GM18519 (cell line): ENCODE results near the gene PRPSAP1.

ENCODE experiments used
- ATAC-seq: cut with Tn5 transposase; IDR thresholded peaks from one replicate; pipeline ENCODE4 v1.9.1; 2021; ENCODE audit warnings: mild to moderate bottlenecking, moderate library complexity; ENCODE audit not compliant: unreplicated experiment, low FRiP score

PRPSAP1 gene

GRCh38 chr17:76279742-76280287 lies 73.9 kb downstream of the PRPSAP1 start:
- no peak for ATAC-seq

- ATAC-seq: peak; percentile 48
These were observed 74.6 kb downstream of the PRPSAP1 start for GRCh38 chr17:76278952-76279741.

GRCh38 chr17:76278268-76278908 lies 75.3 kb downstream of the PRPSAP1 start:
- ATAC-seq: no peak

- ATAC-seq: no peak
These were observed 76.1 kb downstream of the PRPSAP1 start for GRCh38 chr17:76277300-76278267.

GRCh38 chr17:76276461-76277299 lies 77.0 kb downstream of the PRPSAP1 start:
- ATAC-seq: no peak

GRCh38 chr17:76276069-76276431 lies 77.7 kb downstream of the PRPSAP1 start:
- ATAC-seq: no peak

- ATAC-seq: no peak
These were observed 78.2 kb downstream of the PRPSAP1 start for GRCh38 chr17:76275382-76276068.

- ATAC-seq: no peak
These were observed 79.4 kb downstream of the PRPSAP1 start for GRCh38 chr17:76274112-76274956.

- no peak for ATAC-seq
These were observed 80.1 kb downstream of the PRPSAP1 start for GRCh38 chr17:76273445-76274111.

- ATAC-seq: no peak
These were observed 80.9 kb downstream of the PRPSAP1 start for GRCh38 chr17:76272541-76273444.

- ATAC-seq: no peak
These were observed 81.8 kb downstream of the PRPSAP1 start for GRCh38 chr17:76271669-76272540.

GRCh38 chr17:76270770-76271668 lies 82.7 kb downstream of the PRPSAP1 start:
- ATAC-seq: no peak

- ATAC-seq: no peak
These were observed 83.6 kb downstream of the PRPSAP1 start for GRCh38 chr17:76270127-76270592.
